Activated effector memory CD4-positive, alpha-beta T cell treated with anti-CD3 and anti-CD28 coated beads, Interleukin-2, amount 50 U/mL, for 16 hours (primary cell): ENCODE measurements around the gene MYO18B.

Experiments
- DNase-seq: peaks from one replicate; pipeline ENCODE4 v3.0.0-alpha.2; 2020

Gene MYO18B

GRCh38 chr22:25749420-25750169, 7.6 kb downstream of the MYO18B start:
- DNase-seq, result no peak

- no peak for DNase-seq
Measured at GRCh38 chr22:25750569-25751173, 8.7 kb downstream of the MYO18B start.

- no peak for DNase-seq
Measured at GRCh38 chr22:25751174-25751581, 9.2 kb downstream of the MYO18B start.

- DNase-seq, result no peak
Measured at GRCh38 chr22:25752615-25753214, 10.7 kb downstream of the MYO18B start.

- no peak for DNase-seq
Measured at GRCh38 chr22:25753252-25753651, 11.3 kb downstream of the MYO18B start.

GRCh38 chr22:25754527-25755202, 12.7 kb downstream of the MYO18B start:
- DNase-seq, result no peak

- no peak for DNase-seq
Measured at GRCh38 chr22:25757686-25758085, 15.7 kb downstream of the MYO18B start.

GRCh38 chr22:25758316-25758715, 16.3 kb downstream of the MYO18B start:
- no peak for DNase-seq

GRCh38 chr22:25759825-25760231, 17.8 kb downstream of the MYO18B start:
- no peak for DNase-seq

GRCh38 chr22:25760294-25760693, 18.3 kb downstream of the MYO18B start:
- DNase-seq, result no peak

GRCh38 chr22:25760848-25761595, 19.0 kb downstream of the MYO18B start:
- DNase-seq, result no peak

GRCh38 chr22:25762147-25762546, 20.2 kb downstream of the MYO18B start:
- no peak for DNase-seq

- no peak for DNase-seq
Measured at GRCh38 chr22:25763239-25763777, 21.3 kb downstream of the MYO18B start.

GRCh38 chr22:25764270-25765015, 22.5 kb downstream of the MYO18B start:
- no peak for DNase-seq

GRCh38 chr22:25765016-25765367, 23.0 kb downstream of the MYO18B start:
- DNase-seq, result no peak

GRCh38 chr22:25765801-25766200, 23.8 kb downstream of the MYO18B start:
- DNase-seq, result no peak

GRCh38 chr22:25766418-25766817, 24.4 kb downstream of the MYO18B start:
- no peak for DNase-seq

- no peak for DNase-seq
Measured at GRCh38 chr22:25770333-25770732, 28.3 kb downstream of the MYO18B start.

- DNase-seq, result no peak
Measured at GRCh38 chr22:25772288-25772687, 30.3 kb downstream of the MYO18B start.

- no peak for DNase-seq
Measured at GRCh38 chr22:25774575-25775026, 32.6 kb downstream of the MYO18B start.

- DNase-seq, result no peak
Measured at GRCh38 chr22:25775531-25775930, 33.5 kb downstream of the MYO18B start.

GRCh38 chr22:25777411-25777810, 35.4 kb downstream of the MYO18B start:
- no peak for DNase-seq
